Esophagus (tissue), 2 donors: Measurements from ENCODE around the gene PHACTR1. TPM values are rescaled to one million over a fixed set of nuclear protein-coding genes. Genes with fewer than 3 reads are reported as not detected.
"Not testable (repeated sequence)": the region's sequence is repeated elsewhere in the genome, so short reads cannot be mapped to it uniquely, and the experiment has no call there.

Experiments used
- H3K27ac ChIP-seq, 2 donors: one replicate each; pipeline ENCODE4 v1.5.1; 2013; ENCODE audit warnings: low read depth in 2 of 2, mild to moderate bottlenecking in 2 of 2, inconsistent platforms in 1 of 2, low read length in 1 of 2, moderate library complexity in 1 of 2
- H3K27me3 ChIP-seq, 2 donors: one replicate each; pipeline ENCODE4 v1.6.1; 2013; ENCODE audit warnings: low read length in 2 of 2, control low read depth in 1 of 2, mild to moderate bottlenecking in 1 of 2; ENCODE audit not compliant: insufficient read depth in 2 of 2, control insufficient read depth in 1 of 2
- H3K36me3 ChIP-seq, 2 donors: one replicate each; pipeline ENCODE4 v1.6.1; 2013; ENCODE audit warnings: low read length in 1 of 2; ENCODE audit not compliant: control insufficient read depth in 2 of 2, insufficient read depth in 2 of 2
- H3K4me1 ChIP-seq, 2 donors: one replicate each; pipeline ENCODE4 v1.6.1; 2013; ENCODE audit warnings: low read length in 1 of 2; ENCODE audit not compliant: control insufficient read depth in 2 of 2, insufficient read depth in 2 of 2
- H3K4me3 ChIP-seq, 2 donors: one replicate each; pipeline ENCODE4 v1.5.1; 2013; ENCODE audit warnings: low read length in 2 of 2, mild to moderate bottlenecking in 2 of 2, low read depth in 1 of 2, moderate library complexity in 1 of 2
- H3K9me3 ChIP-seq, 2 donors: one replicate each; pipeline ENCODE4 v1.6.1; 2013; ENCODE audit warnings: mild to moderate bottlenecking in 2 of 2, low read depth in 1 of 2, low read length in 1 of 2, moderate library complexity in 1 of 2; ENCODE audit not compliant: control insufficient read depth in 2 of 2, insufficient read depth in 1 of 2
- WGBS, 2 donors: extraction: QIAGEN DNeasy Blood & Tissue Kit; methylation state at CpG; one replicate each; pipeline ENCODE4 v1.1.7; 2013; 5-methylcytosine and 5-hydroxymethylcytosine counted together
- polyA plus RNA-seq, 2 donors: library from polyadenylated mRNA; stranded (reverse); fragments of 200-250 nt; gene quantifications; one replicate each; pipeline ENCODE4 v1.2.3, GENCODE V29; 2013
- donor health status: healthy with polysubstance abuse.
- donor health status: Bipolar disorder and iron deficiency.

Gene PHACTR1
- polyA plus RNA-seq, 2 donors: 0.41 to 0.55 TPM

DNA sequence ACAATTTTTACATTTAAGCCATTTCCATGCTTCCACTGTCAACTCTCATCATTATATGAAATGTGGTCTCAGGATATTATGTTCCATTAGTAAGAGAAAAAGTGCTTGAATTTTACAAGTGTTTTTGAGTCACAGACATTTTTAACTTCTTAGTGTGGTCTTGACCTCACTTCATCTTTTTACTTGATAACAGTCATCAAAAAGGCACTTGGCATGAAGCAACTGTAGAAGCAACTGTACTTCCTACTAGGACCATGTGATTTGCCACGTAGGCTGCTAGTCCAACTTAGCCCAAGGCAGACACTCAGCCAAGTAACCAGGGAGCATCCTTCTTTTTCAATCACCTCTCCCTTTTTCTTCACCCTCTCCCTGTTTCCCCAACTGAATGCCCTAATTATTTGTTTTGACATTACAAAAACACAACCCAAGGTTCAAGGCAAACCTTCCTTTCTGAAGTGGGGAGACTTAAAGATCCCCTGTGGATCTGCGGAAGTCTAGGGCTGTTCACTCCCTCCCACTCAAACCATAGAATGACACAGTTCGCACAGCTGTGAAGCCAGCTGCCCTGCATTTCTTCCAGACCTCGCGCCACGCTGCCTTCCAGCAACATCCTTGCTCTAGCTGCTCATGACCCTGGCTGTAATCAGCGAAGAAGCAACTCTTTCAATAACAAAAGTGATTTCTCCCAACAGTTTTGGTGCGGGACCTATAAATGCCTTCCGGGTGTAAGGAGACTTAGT, 45.0 kb downstream of the PHACTR1 start:
- Histone ChIP-seq H3K27me3 (no peaks in the 10 kb centered on the region), H3K4me3 (no peak overlapping the region), H3K4me1 (no peaks in the 10 kb centered on the region), H3K27ac (no peak overlapping the region), H3K9me3 (no peaks in the 10 kb centered on the region), H3K36me3 (no peaks in the 10 kb centered on the region)
- 75 to 78% methylated on average over 9 of the region's 9 CpGs for WGBS, 2 donors

DNA sequence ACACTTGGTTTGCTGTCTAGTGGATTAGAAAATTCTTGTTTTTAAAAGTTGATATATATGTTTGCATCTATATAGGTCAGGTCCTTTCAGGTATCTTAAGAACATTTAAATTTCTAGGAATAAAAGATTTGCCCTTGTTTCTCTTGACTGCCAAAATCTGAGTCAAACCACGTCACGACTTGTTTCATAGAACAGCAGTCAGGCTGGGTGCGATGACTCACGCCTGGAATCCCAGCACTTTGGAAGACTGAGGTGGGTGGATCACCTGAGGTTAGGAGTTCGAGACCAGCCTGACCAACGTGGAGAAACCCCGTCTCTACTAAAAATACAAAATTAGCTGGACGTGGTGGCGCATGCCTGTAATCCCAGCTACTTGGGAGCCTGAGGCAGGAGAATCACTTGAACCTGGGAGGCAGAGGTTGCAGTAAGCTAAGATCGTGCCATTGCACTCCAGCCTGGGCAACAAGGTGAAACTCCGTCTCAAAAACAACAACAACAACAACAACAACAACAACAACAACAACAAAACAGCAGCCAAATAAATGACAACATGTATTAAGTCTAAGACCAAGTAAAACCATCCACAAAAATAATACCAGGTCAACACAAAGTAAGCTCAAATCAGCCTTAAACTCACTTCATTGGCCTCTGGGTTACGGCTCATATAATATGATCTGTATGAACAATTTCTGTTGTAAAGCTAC, 46.3 kb downstream of the PHACTR1 start:
- H3K9me3 ChIP-seq, H3K4me1 ChIP-seq, H3K4me3 ChIP-seq, H3K36me3 ChIP-seq, H3K27ac ChIP-seq, H3K27me3 ChIP-seq: not testable (repeated sequence)
- WGBS, 2 donors: 71 to 78% methylated on average over 12 of the region's 12 CpGs

DNA sequence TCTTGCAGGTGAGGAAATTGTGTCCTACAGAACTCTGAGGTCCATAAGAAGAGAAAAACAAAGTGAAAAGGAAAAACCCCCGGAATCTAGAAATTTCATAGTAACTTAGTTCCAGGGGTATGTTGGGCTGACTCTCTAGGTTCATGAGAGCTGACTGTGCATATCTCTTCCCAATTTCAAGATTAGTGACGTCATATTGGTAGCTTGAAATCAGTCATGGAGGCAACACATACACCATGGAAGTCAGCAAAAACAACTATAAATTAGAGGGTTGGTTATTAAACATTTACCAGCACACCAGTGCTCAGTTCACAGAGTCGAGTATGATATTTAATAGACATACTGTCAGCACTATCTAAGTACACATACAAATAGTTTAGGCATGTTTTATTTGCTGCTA, 49.8 kb downstream of the PHACTR1 start:
- Histone ChIP-seq H3K36me3 (no peaks in the 10 kb centered on the region), H3K27me3 (no peaks in the 10 kb centered on the region), H3K27ac (no peak overlapping the region), H3K4me1 (no peaks in the 10 kb centered on the region), H3K9me3 (no peaks in the 10 kb centered on the region), H3K4me3 (no peak overlapping the region)
- 76 to 80% methylated on average over 3 of the region's 3 CpGs for WGBS, 2 donors

DNA sequence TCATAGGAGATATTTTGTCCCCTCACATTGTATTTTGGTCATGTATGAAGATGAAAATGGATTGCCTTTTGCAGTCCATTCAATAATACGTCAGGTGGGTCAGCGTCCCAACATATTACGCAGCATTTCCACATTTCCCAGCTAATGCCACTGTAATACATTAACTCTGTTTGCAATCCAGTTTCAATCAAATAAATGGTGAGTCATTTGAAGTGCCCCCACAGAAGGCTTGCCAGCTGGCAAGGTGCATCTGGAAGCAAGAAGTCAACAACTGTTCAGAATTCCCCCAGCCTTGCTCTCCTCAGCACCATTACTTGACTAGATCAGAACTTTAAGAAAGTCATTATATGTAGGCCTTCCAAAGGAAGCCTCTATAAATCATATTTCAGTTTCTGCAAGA, 50.4 kb downstream of the PHACTR1 start:
- no peaks in the 10 kb centered on the region for H3K36me3 ChIP-seq
- 88 to 91% methylated on average over 3 of the region's 3 CpGs for WGBS, 2 donors
- no peak overlapping the region for H3K27ac ChIP-seq
- H3K4me3 ChIP-seq: no peak overlapping the region
- H3K4me1 ChIP-seq: no peaks in the 10 kb centered on the region
- no peaks in the 10 kb centered on the region for H3K9me3 ChIP-seq
- no peaks in the 10 kb centered on the region for H3K27me3 ChIP-seq

- Histone ChIP-seq H3K4me3 (no peak overlapping the region), H3K9me3 (no peaks in the 10 kb centered on the region), H3K27ac (no peak overlapping the region), H3K36me3 (no peaks in the 10 kb centered on the region), H3K4me1 (no peaks in the 10 kb centered on the region), H3K27me3 (no peaks in the 10 kb centered on the region)
- 63% methylated on average over 9 of the region's 9 CpGs for WGBS, 2 donors
Observed at GRCh38 chr6:12769556-12770256, 53.1 kb downstream of the PHACTR1 start.

- Histone ChIP-seq H3K4me3 (no peak overlapping the region), H3K9me3 (no peaks in the 10 kb centered on the region), H3K27ac (no peak overlapping the region), H3K4me1 (no peaks in the 10 kb centered on the region), H3K27me3 (no peaks in the 10 kb centered on the region), H3K36me3 (no peaks in the 10 kb centered on the region)
- 61 to 63% methylated on average over 3 of the region's 3 CpGs for WGBS, 2 donors
Observed at GRCh38 chr6:12772416-12772815, 55.8 kb downstream of the PHACTR1 start.

GRCh38 chr6:12776291-12776690, 59.7 kb downstream of the PHACTR1 start:
- Histone ChIP-seq H3K9me3 (no peaks in the 10 kb centered on the region), H3K4me3 (no peak overlapping the region), H3K36me3 (no peaks in the 10 kb centered on the region), H3K27me3 (no peaks in the 10 kb centered on the region), H3K27ac (no peak overlapping the region), H3K4me1 (no peaks in the 10 kb centered on the region)
- WGBS, 2 donors: 67 to 73% methylated on average over 4 of the region's 4 CpGs

GRCh38 chr6:12779772-12780171, 63.2 kb downstream of the PHACTR1 start:
- WGBS, 2 donors: 84 to 86% methylated on average over 2 of the region's 2 CpGs

DNA sequence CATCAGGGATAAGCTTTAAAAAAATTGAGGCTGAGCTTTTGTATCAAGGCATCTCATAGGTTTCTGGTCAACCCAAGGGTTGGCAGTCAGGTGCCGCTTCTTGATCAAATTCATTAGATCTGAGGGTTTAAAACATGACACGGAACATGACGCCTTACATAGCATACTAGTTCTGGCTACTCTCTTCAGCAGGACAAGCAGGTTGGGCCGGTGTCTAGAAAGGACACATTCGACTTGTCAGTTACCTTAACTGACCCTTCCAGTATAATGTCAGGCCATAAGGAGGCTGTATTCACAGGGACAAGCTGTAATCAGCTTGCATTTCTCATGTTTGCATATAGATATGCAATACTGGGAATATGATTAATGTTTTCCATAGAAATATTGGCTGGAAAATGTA, 65.6 kb downstream of the PHACTR1 start:
- Histone ChIP-seq H3K27me3 (no peaks in the 10 kb centered on the region), H3K4me3 (no peak overlapping the region), H3K4me1 (no peaks in the 10 kb centered on the region), H3K36me3 (no peaks in the 10 kb centered on the region), H3K9me3 (no peaks in the 10 kb centered on the region), H3K27ac (no peak overlapping the region)
- WGBS, 2 donors: 87 to 90% methylated on average over 5 of the region's 5 CpGs

More at GRCh38 chr6:12779772-12780171, 63.2 kb downstream of the PHACTR1 start:
- H3K27ac ChIP-seq: no peak overlapping the region
- no peaks in the 10 kb centered on the region for H3K9me3 ChIP-seq
- no peak overlapping the region for H3K4me3 ChIP-seq
- no peaks in the 10 kb centered on the region for H3K36me3 ChIP-seq
- no peaks in the 10 kb centered on the region for H3K27me3 ChIP-seq
- no peaks in the 10 kb centered on the region for H3K4me1 ChIP-seq
